Ascending aorta (tissue), 2 donors: ENCODE results near the gene C19orf73. TPM values are rescaled to one million over a fixed set of nuclear protein-coding genes. Genes with fewer than 3 reads are reported as not detected.
"Not testable (repeated sequence)": the region's sequence is repeated elsewhere in the genome, so short reads cannot be mapped to it uniquely, and the experiment has no call there.

Experiments used
- DNase-seq, 2 donors: peaks; one replicate each; pipeline ENCODE4 v3.0.0-alpha.2; 2019; ENCODE audit warnings: low spot score in 2 of 2
- H3K27ac ChIP-seq, 2 donors: fragments of 200-600 bp; sonication (generic); one replicate each; pipeline ENCODE4 v1.5.1; 2016 to 2017; ENCODE audit warnings: mild to moderate bottlenecking in 1 of 2
- H3K27me3 ChIP-seq: fragments of 200-600 bp; sonication (generic); one replicate; pipeline ENCODE4 v1.5.1; 2017
- H3K36me3 ChIP-seq, 2 donors: fragments of 200-600 bp; sonication (generic); one replicate each; pipeline ENCODE4 v1.5.1; 2016
- H3K4me1 ChIP-seq, 2 donors: fragments of 200-600 bp; sonication (generic); one replicate each; pipeline ENCODE4 v1.5.1; 2016 to 2017; ENCODE audit warnings: mild to moderate bottlenecking in 1 of 2
- H3K4me3 ChIP-seq, 2 donors: fragments of 200-600 bp; sonication (generic); one replicate each; pipeline ENCODE4 v1.5.1; 2016 to 2017; ENCODE audit warnings: mild to moderate bottlenecking in 1 of 2
- H3K9me3 ChIP-seq, 2 donors: fragments of 200-600 bp; sonication (generic); one replicate each; pipeline ENCODE4 v1.5.1; 2016
- intact Hi-C: fragments of 100-400 bp; cut with DNase I; formaldehyde crosslinking; loops from one replicate; pipeline ENCODE4 v1.15.1; 2023
- total RNA-seq: library from RNA; depleted of rRNA; stranded (reverse); fragments of >200 nt; gene quantifications from one replicate; pipeline ENCODE4 v1.1.0, GENCODE V29; 2016
- TF ChIP-seq, protein P1 (sequence below), 3 experiments: fragments of 200-600 bp in 2 of 3; fragments of 450-650 bp in 1 of 3; sonication (generic) in 2 of 3; IDR thresholded peaks; one replicate each; pipeline ENCODE4 v1.5.1; 2016 to 2019; ENCODE audit warnings: antibody characterized with exemption in 3 of 3, mild to moderate bottlenecking in 1 of 3, moderate library complexity in 1 of 3

The C19orf73 gene
- total RNA-seq, 1 donor from 2014 or later = not detected

DNA sequence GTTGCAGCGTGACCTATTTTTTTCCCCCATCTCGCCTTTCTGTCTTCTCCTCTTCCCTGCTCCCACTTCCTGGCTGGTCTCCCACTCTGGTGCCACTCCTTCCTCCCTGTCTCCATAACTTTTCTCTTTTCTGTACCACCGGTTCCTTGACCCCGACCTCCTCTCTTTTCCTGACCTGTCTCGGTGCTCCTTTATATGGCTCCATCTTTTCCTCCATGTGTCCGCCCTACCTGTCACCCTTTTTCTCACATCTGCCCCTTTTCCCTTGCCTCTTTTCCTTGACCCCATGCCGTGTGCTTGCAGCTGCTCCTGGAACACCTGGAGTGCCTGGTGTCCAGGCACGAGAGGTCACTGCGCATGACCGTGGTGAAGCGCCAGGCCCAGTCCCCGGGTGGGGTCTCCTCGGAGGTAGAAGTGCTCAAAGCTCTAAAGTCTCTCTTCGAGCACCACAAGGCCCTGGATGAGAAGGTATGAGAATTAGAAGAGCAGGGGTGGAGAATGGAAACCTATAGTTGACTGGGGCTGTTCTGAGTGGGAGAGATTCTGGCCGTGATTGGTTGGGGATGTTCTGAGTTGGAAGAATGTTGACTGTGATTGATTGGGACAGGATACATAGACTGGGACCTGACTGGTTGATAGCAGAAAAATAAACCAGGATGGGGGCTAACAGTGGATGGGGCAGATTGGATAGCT is 9.7 kb upstream of the C19orf73 start:
- H3K27me3 ChIP-seq = no peaks in the 10 kb centered on the region
- H3K4me1 ChIP-seq = peaks cover 0 to 12% of the 10 kb centered on the region in 2 donors
- H3K9me3 ChIP-seq = no peaks in the 10 kb centered on the region
- intact Hi-C loops = loop anchor here (1.0 to 2.0 kb wide), 2 partner anchors 9 to 14 kb away; partner anchors contain the start of genes C19orf73 and PPFIA3
- H3K36me3 ChIP-seq = no peaks in the 10 kb centered on the region
- H3K27ac ChIP-seq = peak overlapping the region in 1 of 2 donors; percentile 7
- H3K4me3 ChIP-seq = peak overlapping the region in 1 of 2 donors; percentile 53
- TF ChIP-seq, protein P1, sequence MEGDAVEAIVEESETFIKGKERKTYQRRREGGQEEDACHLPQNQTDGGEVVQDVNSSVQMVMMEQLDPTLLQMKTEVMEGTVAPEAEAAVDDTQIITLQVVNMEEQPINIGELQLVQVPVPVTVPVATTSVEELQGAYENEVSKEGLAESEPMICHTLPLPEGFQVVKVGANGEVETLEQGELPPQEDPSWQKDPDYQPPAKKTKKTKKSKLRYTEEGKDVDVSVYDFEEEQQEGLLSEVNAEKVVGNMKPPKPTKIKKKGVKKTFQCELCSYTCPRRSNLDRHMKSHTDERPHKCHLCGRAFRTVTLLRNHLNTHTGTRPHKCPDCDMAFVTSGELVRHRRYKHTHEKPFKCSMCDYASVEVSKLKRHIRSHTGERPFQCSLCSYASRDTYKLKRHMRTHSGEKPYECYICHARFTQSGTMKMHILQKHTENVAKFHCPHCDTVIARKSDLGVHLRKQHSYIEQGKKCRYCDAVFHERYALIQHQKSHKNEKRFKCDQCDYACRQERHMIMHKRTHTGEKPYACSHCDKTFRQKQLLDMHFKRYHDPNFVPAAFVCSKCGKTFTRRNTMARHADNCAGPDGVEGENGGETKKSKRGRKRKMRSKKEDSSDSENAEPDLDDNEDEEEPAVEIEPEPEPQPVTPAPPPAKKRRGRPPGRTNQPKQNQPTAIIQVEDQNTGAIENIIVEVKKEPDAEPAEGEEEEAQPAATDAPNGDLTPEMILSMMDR (IDR thresholded peaks at IDR 0.05) = no peak
- no peak for DNase-seq

DNA sequence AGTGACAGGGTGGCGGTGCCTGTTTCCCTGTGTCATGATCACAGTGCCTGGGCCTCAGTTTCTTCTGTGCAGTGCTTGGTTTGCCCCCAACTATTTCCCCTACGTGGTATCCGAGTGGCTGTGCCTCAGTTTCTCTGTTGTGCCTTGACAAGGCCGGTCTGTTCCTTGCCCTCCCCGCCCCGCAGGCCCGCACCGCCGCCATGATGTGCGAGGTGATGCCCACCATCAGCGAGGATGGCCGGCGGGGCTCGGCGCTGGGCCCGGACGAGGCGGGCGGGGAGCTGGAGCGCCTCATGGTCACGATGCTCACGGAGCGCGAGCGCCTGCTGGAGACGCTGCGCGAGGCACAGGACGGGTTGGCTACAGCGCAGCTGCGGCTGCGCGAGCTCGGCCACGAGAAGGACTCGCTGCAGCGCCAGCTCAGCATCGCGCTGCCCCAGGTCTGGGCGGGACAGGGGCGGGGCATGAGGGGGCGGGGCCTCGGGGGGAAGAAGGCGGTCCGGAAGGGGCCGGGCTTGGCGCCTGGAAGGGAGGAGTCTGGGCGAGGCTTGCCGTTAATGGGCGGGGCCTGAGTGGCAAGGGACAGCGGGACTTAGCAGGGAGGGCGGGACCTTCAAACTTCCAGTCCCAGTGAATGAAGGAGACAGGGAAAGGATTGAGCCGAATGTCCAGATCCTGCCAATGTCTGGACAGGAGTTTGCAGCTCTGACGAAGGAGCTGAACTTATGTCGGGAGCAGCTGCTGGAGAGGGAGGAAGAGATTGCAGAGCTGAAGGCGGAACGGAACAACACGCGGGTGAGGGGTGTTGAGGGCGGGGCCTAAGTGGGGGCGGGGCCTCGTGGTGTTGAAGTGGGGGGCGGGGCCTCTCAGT is 9.0 kb upstream of the C19orf73 start:
- H3K27me3 ChIP-seq = no peaks in the 10 kb centered on the region
- DNase-seq = peak; percentile 82 to 97
- H3K4me3 ChIP-seq = peak overlapping the region in 1 of 2 donors; percentile 53
- intact Hi-C loops = loop anchor here (1.0 to 2.0 kb wide), 2 partner anchors 9 to 15 kb away; partner anchors contain the start of genes C19orf73 and PPFIA3
- H3K36me3 ChIP-seq = no peaks in the 10 kb centered on the region
- TF ChIP-seq, protein P1 (IDR thresholded peaks at IDR 0.05) = peak in 2 of 3 experiments; percentile 13 to 20
- H3K4me1 ChIP-seq = peaks cover 0 to 9% of the 10 kb centered on the region in 2 donors
- no peaks in the 10 kb centered on the region for H3K9me3 ChIP-seq
- H3K27ac ChIP-seq = peak overlapping the region in 1 of 2 donors; percentile 67

DNA sequence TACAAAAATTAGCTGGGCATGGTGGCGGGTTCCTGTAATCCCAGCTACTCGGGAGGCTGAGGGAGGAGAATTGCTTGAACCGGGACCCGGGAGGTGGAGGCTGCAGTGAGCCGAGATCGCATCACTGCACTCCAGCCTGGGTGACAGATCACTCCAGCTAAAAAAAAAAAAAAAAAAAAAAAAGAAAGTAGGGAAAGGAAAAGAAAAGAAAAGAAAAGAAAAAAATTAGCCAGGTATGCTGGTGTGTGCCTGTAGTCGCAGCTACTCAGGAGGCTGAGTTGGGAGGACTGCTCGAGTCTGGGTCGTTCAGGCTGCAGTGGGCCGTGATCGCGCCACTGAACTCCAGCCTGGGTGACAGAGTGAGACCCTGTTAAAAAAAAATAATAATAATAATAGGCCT is 8.3 kb upstream of the C19orf73 start:
- DNase-seq, H3K9me3 ChIP-seq, intact Hi-C loops, H3K36me3 ChIP-seq, H3K4me1 ChIP-seq, H3K27ac ChIP-seq, H3K27me3 ChIP-seq, H3K4me3 ChIP-seq: not testable (repeated sequence)

DNA sequence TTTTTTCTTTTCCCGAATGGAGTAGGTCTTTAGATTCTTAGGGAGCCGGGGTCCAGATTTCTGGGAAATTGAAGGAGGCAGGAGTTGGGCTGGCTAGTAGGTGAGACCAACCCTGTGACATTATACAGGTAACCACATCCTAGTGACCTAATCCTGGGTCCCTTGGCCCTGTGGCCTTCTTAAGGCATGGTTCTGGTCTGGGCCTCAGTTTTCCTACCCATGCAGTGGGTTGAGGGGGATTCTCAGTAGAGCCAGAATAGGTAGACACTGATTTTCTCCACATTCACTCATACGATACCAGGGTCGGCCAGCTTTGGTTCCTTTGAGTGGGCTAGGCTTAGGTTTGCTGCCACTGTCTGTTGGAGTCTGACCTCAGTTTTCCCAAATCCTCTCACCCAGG is 7.6 kb upstream of the C19orf73 start:
- intact Hi-C loops = no loop called here
- DNase-seq = no peak

DNA sequence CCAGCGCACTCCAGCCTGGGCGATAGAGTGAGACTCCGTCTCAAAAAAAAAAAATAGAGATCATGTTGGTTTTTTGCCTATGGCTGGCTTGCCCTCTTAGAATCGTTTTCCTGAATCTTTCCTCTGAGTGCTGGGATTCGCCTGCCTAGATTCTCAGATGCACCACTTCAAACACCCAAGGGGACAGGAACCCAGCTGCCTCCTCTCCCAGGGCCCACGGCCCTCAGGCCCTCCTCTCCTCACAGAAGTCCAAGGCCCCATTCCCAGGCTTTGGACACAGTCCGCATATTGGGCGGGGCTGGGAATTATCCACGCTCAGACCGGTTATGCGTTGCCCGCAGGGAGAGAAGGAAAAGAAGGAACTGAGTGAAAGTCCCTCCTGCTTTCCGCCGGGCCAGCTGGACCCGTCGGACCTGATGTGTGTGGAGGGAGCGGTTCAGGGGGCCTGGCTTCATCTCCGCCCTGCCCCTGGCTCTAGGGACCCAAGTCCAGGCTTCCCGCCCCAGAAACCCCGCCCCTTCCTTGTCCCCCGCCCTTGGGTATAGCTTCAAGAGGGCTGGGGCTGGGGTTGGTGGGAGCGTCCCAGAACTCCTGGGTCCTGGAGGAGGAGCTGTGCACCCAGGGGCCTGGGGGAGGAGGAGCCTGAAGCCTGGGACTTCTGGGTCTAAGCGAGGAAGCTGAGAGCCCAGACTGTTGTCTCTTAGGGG is 6.2 kb upstream of the C19orf73 start:
- intact Hi-C loops = no loop called here
- H3K36me3 ChIP-seq = no peaks in the 10 kb centered on the region
- peaks cover 0 to 10% of the 10 kb centered on the region in 2 donors for H3K4me1 ChIP-seq
- H3K9me3 ChIP-seq = no peaks in the 10 kb centered on the region
- H3K27ac ChIP-seq = no peak overlapping the region
- no peaks in the 10 kb centered on the region for H3K27me3 ChIP-seq
- TF ChIP-seq, protein P1 (IDR thresholded peaks at IDR 0.05) = no peak
- DNase-seq = no peak
- H3K4me3 ChIP-seq = no peak overlapping the region

More for the DNA sequence above, 7.6 kb upstream of the C19orf73 start:
- TF ChIP-seq, protein P1 (IDR thresholded peaks at IDR 0.05) = no peak
- Histone ChIP-seq H3K36me3 (no peaks in the 10 kb centered on the region), H3K9me3 (no peaks in the 10 kb centered on the region), H3K27me3 (no peaks in the 10 kb centered on the region), H3K4me3 (no peak overlapping the region), H3K27ac (no peak overlapping the region), H3K4me1 (peaks cover 0 to 9% of the 10 kb centered on the region in 2 donors)

DNA sequence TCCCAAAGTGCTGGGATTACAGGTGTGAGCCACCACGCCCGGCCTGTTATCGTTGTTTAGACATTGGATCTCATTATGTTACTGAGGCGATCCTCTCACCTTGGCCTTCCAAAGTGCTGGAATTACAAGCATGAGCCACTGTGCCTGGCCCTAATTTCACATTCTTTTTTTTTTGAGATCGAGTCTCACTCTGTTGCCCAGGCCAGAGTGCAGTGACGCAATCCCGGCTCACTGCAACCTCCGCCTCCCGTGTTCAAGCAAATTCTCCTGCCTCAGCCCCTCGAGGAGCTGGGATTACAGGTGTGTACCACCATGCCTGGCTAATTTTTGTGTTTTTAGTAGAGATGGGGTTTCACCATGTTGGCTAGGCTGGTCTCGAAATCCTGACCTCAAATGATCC is 4.3 kb upstream of the C19orf73 start:
- DNase-seq, H3K36me3 ChIP-seq, intact Hi-C loops, H3K27me3 ChIP-seq, H3K4me3 ChIP-seq, H3K27ac ChIP-seq, H3K9me3 ChIP-seq: not testable (repeated sequence)
- H3K4me1 ChIP-seq = peaks cover 7 to 17% of the 10 kb centered on the region in 2 donors

DNA sequence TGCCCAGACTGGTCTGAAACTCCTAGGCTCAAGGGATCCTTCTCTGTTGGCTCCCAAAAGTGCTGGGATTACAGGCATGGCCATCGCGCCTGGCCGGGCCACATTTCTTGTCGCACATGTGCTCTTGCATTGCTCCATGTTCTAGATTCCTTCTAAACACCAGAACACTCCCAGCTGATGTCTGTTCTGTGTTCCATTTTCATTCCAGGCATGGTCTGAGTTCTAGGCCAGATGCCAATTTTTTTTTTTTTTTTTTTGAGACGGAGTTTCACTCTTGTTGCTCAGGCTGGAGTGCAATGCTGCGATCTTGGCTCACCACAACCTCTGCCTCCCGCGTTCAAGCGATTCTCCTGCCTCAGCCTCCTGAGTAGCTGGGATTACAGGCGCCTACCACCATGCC is 2.9 kb upstream of the C19orf73 start:
- H3K4me3 ChIP-seq, H3K36me3 ChIP-seq, H3K9me3 ChIP-seq, intact Hi-C loops, H3K27me3 ChIP-seq, H3K27ac ChIP-seq, DNase-seq: not testable (repeated sequence)
- H3K4me1 ChIP-seq = peaks cover 14 to 20% of the 10 kb centered on the region in 2 donors
